Measurements from ENCODE around the gene ARNT2. TPM values are rescaled to one million over a fixed set of nuclear protein-coding genes. Genes with fewer than 3 reads are reported as not detected.

Gene ARNT2
- total and polyA plus RNA-seq, 3 donors from 2014 or later: 34.3 to 58.7 (median 50.2) TPM

DNA sequence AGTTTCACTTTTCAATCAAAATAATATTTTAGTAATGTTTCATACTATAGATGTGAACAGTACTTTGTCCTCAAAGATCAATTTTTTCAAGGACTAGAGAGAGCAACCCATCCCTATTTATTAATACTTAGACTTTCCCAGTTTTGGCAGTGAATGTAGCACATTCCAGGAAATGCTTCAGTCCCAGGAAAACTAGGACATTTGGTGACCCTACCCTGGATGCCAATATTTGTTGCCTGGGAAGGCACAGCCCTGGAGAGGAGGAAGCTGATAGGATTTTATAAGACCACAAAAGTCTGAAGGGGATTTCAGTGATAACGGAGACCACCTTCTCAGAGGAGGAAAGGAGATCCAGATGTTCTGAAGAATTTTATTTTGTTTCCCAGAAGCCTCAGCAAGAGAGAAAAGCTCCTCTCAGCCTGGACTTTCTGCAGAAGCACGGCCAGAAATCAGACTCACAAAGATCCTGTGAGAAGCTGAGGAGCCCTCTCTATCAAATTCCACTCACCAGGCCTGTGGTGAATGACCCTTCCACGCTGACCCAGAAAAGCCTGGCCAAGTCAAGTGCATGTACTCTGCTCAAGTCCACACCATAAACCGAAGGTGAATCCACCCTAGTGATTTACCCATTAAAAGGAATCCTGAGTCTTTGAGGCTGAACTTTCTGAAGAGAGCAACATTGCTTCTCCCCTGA, 203.3 kb downstream of the ARNT2 start:
- WGBS, 2 donors: 42 to 57% methylated on average over 4 of the region's 4 CpGs
- H3K27ac ChIP-seq: no peak overlapping the region
- no peaks in the 10 kb centered on the region for H3K36me3 ChIP-seq (ENCODE audit: low read depth, missing control alignments)
- H3K27me3 ChIP-seq: no peaks in the 10 kb centered on the region
- DNase-seq: peak; percentile 27
- no peak overlapping the region for H3K4me3 ChIP-seq
- TF ChIP-seq, protein P1, sequence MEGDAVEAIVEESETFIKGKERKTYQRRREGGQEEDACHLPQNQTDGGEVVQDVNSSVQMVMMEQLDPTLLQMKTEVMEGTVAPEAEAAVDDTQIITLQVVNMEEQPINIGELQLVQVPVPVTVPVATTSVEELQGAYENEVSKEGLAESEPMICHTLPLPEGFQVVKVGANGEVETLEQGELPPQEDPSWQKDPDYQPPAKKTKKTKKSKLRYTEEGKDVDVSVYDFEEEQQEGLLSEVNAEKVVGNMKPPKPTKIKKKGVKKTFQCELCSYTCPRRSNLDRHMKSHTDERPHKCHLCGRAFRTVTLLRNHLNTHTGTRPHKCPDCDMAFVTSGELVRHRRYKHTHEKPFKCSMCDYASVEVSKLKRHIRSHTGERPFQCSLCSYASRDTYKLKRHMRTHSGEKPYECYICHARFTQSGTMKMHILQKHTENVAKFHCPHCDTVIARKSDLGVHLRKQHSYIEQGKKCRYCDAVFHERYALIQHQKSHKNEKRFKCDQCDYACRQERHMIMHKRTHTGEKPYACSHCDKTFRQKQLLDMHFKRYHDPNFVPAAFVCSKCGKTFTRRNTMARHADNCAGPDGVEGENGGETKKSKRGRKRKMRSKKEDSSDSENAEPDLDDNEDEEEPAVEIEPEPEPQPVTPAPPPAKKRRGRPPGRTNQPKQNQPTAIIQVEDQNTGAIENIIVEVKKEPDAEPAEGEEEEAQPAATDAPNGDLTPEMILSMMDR (IDR thresholded peaks at IDR 0.05): no peak
- no peak for TF ChIP-seq POLR2A (IDR thresholded peaks at IDR 0.05)
- H3K9me3 ChIP-seq: no peaks in the 10 kb centered on the region
- intact Hi-C loops (cut with DNase I; ENCODE audit: low total_unique reads): no loop called here
- H3K4me1 ChIP-seq: peaks cover 17% of the 10 kb centered on the region

GRCh38 chr15:80608688-80609087, 204.5 kb downstream of the ARNT2 start:
- Histone ChIP-seq H3K27ac (no peak overlapping the region), H3K9me3 (no peaks in the 10 kb centered on the region), H3K27me3 (no peaks in the 10 kb centered on the region), H3K4me3 (no peak overlapping the region), H3K4me1 (peaks cover 17% of the 10 kb centered on the region), H3K36me3 (ENCODE audit: low read depth, missing control alignments) (no peaks in the 10 kb centered on the region)
- DNase-seq: no peak
- intact Hi-C loops (cut with DNase I; ENCODE audit: low total_unique reads): no loop called here
- WGBS, 2 donors: 46 to 69% methylated on average over 1 of the region's 1 CpG
- TF ChIP-seq, protein P1 (IDR thresholded peaks at IDR 0.05): no peak

DNA sequence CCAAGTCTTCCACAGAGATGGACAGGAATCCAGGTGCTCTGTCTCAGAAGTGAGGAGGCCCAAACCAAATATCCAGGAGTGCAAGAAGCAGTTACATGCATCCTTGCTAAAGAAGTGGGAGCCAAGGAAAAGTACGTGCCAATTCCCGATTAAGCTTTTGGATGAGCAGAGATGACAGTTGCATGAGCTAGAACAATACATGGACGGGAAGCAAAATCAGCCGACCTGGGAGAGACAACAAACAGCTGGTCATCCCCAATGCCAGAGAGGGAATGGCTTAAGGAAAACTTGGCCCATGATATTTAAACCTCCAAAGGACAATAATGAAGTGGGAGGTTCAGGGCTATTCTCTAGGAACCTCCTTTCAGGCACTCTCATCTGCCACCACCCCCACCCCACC, 204.9 kb downstream of the ARNT2 start:
- no peak overlapping the region for H3K4me3 ChIP-seq
- 41 to 66% methylated on average over 4 of the region's 4 CpGs for WGBS, 2 donors
- H3K27ac ChIP-seq: no peak overlapping the region
- no peaks in the 10 kb centered on the region for H3K27me3 ChIP-seq
- H3K4me1 ChIP-seq: peaks cover 17% of the 10 kb centered on the region
- H3K36me3 ChIP-seq (ENCODE audit: low read depth, missing control alignments): no peaks in the 10 kb centered on the region
- TF ChIP-seq POLR2A (IDR thresholded peaks at IDR 0.05): no peak
- TF ChIP-seq, protein P1 (IDR thresholded peaks at IDR 0.05): no peak
- no peaks in the 10 kb centered on the region for H3K9me3 ChIP-seq
- DNase-seq: no peak
- intact Hi-C loops (cut with DNase I; ENCODE audit: low total_unique reads): no loop called here

DNA sequence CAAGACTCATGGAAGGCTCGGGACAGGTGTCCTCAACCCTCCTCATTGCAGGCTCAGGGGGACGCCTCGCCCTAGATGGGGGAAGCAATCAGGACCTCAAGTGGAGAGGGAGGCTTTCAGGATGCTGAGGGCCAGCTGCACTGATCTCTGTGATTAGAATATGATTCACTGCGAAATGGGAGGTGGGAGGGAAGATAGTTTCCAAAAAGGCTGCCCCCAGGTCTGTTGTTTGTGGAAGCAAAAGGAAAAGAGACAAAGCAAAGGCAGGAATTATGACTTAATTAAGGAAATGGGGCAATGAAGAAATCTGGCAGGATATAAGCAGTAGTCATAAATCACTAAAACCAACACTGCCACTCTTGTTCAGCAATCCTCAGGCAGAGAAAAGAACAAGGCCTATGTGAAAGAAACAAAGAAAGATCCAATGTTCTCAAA, 205.3 kb downstream of the ARNT2 start:
- 75 to 96% methylated on average over 4 of the region's 4 CpGs for WGBS, 2 donors
- H3K27ac ChIP-seq: no peak overlapping the region
- intact Hi-C loops (cut with DNase I; ENCODE audit: low total_unique reads): no loop called here
- no peaks in the 10 kb centered on the region for H3K9me3 ChIP-seq
- DNase-seq: no peak
- H3K36me3 ChIP-seq (ENCODE audit: low read depth, missing control alignments): no peaks in the 10 kb centered on the region
- peaks cover 17% of the 10 kb centered on the region for H3K4me1 ChIP-seq
- H3K4me3 ChIP-seq: no peak overlapping the region
- no peaks in the 10 kb centered on the region for H3K27me3 ChIP-seq
- TF ChIP-seq, protein P1 (IDR thresholded peaks at IDR 0.05): no peak
- TF ChIP-seq POLR2A (IDR thresholded peaks at IDR 0.05): no peak

DNA sequence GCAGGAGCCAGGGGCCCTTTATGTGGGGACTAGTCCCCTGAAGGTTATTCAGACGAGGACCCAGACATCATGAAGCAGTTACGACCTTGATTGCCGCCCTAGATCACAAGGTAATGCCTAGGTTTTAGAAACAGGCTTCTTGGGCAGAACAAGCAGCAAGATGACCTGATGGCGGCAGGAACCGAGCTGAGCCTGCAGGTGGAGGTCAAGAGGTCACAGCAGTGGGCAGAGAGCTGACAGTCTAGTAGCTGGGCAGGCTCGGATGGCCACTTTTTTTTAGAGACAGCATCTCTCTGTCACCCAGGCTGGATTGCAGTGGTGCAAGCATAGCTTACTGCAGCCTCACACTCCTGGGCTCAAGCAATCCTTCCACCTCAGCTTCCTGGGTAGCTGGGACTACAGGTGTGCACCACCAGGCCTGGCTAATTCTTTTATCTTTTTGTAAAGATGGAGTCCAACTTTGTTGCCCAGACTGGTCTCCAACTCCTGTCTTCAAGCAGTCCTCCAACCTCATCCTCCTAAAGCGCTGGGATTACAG, 207.4 kb downstream of the ARNT2 start:
- H3K27me3 ChIP-seq: no peaks in the 10 kb centered on the region
- intact Hi-C loops (cut with DNase I; ENCODE audit: low total_unique reads): no loop called here
- no peaks in the 10 kb centered on the region for H3K9me3 ChIP-seq
- DNase-seq: no peak
- 88 to 90% methylated on average over 7 of the region's 7 CpGs for WGBS, 2 donors
- no peak overlapping the region for H3K4me3 ChIP-seq
- H3K27ac ChIP-seq: no peak overlapping the region
- TF ChIP-seq POLR2A (IDR thresholded peaks at IDR 0.05): no peak
- TF ChIP-seq, protein P1 (IDR thresholded peaks at IDR 0.05): no peak
- no peaks in the 10 kb centered on the region for H3K36me3 ChIP-seq (ENCODE audit: low read depth, missing control alignments)
- peaks cover 25% of the 10 kb centered on the region for H3K4me1 ChIP-seq

Measured in testis (tissue), 3 donors.